A549 (cell line): ENCODE data around the gene STRA8.

ENCODE experiments used
- MAZ ChIP-seq: fragments of 150-350 bp; IDR thresholded peaks from 2 replicates; pipeline ENCODE4 v1.6.1; 2014; ENCODE audit warnings: antibody characterized with exemption, low read depth, low read length, borderline replicate concordance
- POLR2A ChIP-seq: IDR thresholded peaks from 2 replicates; pipeline ENCODE4 v1.6.1; 2012; ENCODE audit warnings: mild to moderate bottlenecking, low read length
- TF ChIP-seq, protein P1 (sequence below): fragments of >200 bp; sonication (Bioruptor Twin); formaldehyde crosslinking; IDR thresholded peaks from 3 replicates; pipeline ENCODE4 v1.5.1; 2016
- TF ChIP-seq, protein P2 (sequence below): IDR thresholded peaks from 2 replicates; pipeline ENCODE4 v1.6.1; 2012

DNA sequence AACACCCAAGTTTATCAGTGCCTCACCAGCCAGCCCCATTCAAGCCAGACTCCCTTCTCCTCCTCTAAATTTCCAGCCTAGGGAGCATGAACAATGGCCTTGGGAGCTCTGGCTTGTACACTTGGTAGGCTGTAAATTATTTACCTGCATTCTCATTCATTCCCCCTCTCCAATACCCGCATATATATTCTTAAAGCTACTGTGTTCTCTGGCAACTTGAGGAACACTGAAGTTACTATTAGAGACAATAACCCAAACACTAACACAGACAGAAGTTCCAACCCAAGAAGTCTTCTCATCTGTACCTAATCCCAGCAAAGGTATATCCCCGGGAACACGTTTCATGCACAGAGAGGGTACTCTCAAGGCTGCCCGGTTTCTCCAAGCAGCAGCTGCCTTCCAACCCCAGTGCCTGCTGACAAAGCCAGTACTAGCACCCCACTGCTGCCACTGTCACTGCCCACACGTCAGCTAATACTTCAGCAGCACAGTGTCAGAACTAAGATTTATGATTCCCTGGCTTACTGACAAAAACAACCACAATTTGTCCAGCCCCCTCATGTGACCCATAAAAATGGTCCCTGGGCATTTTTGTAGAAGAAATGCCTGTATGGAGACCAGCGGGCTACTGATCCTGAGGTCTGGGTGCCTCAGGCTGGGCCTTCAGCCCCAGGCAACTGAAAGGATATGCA lies 25.4 kb upstream of the STRA8 start:
- TF ChIP-seq, protein P1, sequence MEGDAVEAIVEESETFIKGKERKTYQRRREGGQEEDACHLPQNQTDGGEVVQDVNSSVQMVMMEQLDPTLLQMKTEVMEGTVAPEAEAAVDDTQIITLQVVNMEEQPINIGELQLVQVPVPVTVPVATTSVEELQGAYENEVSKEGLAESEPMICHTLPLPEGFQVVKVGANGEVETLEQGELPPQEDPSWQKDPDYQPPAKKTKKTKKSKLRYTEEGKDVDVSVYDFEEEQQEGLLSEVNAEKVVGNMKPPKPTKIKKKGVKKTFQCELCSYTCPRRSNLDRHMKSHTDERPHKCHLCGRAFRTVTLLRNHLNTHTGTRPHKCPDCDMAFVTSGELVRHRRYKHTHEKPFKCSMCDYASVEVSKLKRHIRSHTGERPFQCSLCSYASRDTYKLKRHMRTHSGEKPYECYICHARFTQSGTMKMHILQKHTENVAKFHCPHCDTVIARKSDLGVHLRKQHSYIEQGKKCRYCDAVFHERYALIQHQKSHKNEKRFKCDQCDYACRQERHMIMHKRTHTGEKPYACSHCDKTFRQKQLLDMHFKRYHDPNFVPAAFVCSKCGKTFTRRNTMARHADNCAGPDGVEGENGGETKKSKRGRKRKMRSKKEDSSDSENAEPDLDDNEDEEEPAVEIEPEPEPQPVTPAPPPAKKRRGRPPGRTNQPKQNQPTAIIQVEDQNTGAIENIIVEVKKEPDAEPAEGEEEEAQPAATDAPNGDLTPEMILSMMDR = no peak
- TF ChIP-seq POLR2A (no peak), MAZ (no peak)
- TF ChIP-seq, protein P2, sequence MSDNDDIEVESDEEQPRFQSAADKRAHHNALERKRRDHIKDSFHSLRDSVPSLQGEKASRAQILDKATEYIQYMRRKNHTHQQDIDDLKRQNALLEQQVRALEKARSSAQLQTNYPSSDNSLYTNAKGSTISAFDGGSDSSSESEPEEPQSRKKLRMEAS = no peak
